K562 (cell line): ENCODE measurements around the gene RBM12. TPM values are rescaled to one million over a fixed set of nuclear protein-coding genes. Genes with fewer than 3 reads are reported as not detected.

ENCODE experiments used
- ATAC-seq: fragments of 200-7000 bp; cut with Tn5 transposase; 3 replicates; pipeline ENCODE4 v1.9.1; 2020; ENCODE audit warnings: moderate library complexity
- BruUV-seq: library from RNA; stranded (reverse); fragments of 400-500 nt; replicated peaks from 2 replicates; lab custom pipeline; 2021; lab: Mats Ljungman, UMichigan
- CTCF ChIA-PET: fragments of 300-600 bp; formaldehyde crosslinking; extraction: SDS; loops from one replicate; lab custom pipeline; 2021; ENCODE audit warnings: low intra/inter-chr PET ratio; lab: Yijun Ruan, JAX
- POLR2A ChIA-PET: fragments of 300-600, 350-650 bp; sonication (Branson Sonifier 250); formaldehyde crosslinking; extraction: SDS; loops from one replicate; lab custom pipeline; 2021; ENCODE audit warnings: antibody characterized with exemption, inconsistent platforms; lab: Yijun Ruan, JAX
- DNase-seq, 4 experiments: peaks; one replicate each; pipeline versions ENCODE4 v3.0.0 to v3.0.0-alpha.2; 2011 to 2018; ENCODE audit warnings: low spot score in 3 of 4, mixed read lengths in 3 of 4; ENCODE audit errors: extremely low read depth in 1 of 4
- FAIRE-seq: peaks from 2 replicates; lab custom pipeline; 2011; peaks lifted over from hg19 to GRCh38; lab: Jason Lieb, UNC
- H2AFZ ChIP-seq: 2 replicates; pipeline ENCODE4 v1.6.0; 2011; ENCODE audit warnings: low read depth, low read length, control low read depth, inconsistent platforms
- H3K27ac ChIP-seq: fragments of 200-600 bp; 3 replicates; pipeline ENCODE4 v1.8.0; 2011; ENCODE audit warnings: low read depth, mild to moderate bottlenecking, control low read depth, inconsistent platforms, low read length, moderate library complexity, mixed read lengths; ENCODE audit errors: extremely low read depth
- H3K27me3 ChIP-seq, 2 experiments: fragments of 300-600 bp in 1 of 2; 2 replicates in 1 of 2; 3 replicates in 1 of 2; pipeline versions ENCODE4 v1.6.0 to v1.8.0; 2011; ENCODE audit warnings: inconsistent platforms in 2 of 2, low read length in 2 of 2, mild to moderate bottlenecking in 1 of 2, mixed read lengths in 1 of 2, moderate library complexity in 1 of 2; ENCODE audit not compliant: control insufficient read depth in 2 of 2, insufficient read depth in 2 of 2
- H3K36me3 ChIP-seq: fragments of 300-600 bp; 3 replicates; pipeline ENCODE4 v1.8.0; 2011; ENCODE audit warnings: mild to moderate bottlenecking, low read length, inconsistent platforms; ENCODE audit not compliant: control insufficient read depth, insufficient read depth
- H3K4me1 ChIP-seq, 2 experiments: fragments of 200-600 bp in 1 of 2; replicated peaks in 1 of 2; 2 replicates in 1 of 2; 3 replicates in 1 of 2; pipeline versions ENCODE4 v1.5.1 to v1.8.0; 2011; ENCODE audit warnings: inconsistent platforms in 2 of 2, low read length in 2 of 2, mild to moderate bottlenecking in 1 of 2, mixed read lengths in 1 of 2, moderate library complexity in 1 of 2; ENCODE audit not compliant: control insufficient read depth in 2 of 2, insufficient read depth in 2 of 2
- H3K4me2 ChIP-seq: 2 replicates; pipeline ENCODE4 v1.6.1; 2011; ENCODE audit warnings: low read length, control low read depth, inconsistent platforms, mixed read lengths; ENCODE audit not compliant: insufficient read depth
- H3K4me3 ChIP-seq: fragments of 200-600 bp; sonication (generic), shearing (Covaris generic); 2 replicates; pipeline ENCODE4 v1.5.1; 2016; ENCODE audit warnings: control low read depth, inconsistent platforms
- H3K79me2 ChIP-seq: fragments of 200-600 bp; 3 replicates; pipeline ENCODE4 v1.8.0; 2011; ENCODE audit warnings: low read length, inconsistent platforms; ENCODE audit not compliant: control insufficient read depth, insufficient read depth
- H3K9ac ChIP-seq, 2 experiments: 2 replicates each; pipeline versions ENCODE4 v1.6.0 to v1.6.1; 2011; ENCODE audit warnings: low read depth in 2 of 2, low read length in 2 of 2, control low read depth in 1 of 2, inconsistent platforms in 1 of 2, mild to moderate bottlenecking in 1 of 2, mixed read lengths in 1 of 2; ENCODE audit not compliant: insufficient read depth in 1 of 2
- H3K9me1 ChIP-seq: one replicate; pipeline ENCODE4 v1.6.0; 2011; ENCODE audit warnings: inconsistent platforms, mild to moderate bottlenecking, low read length, moderate library complexity; ENCODE audit not compliant: control insufficient read depth, insufficient read depth
- H3K9me3 ChIP-seq: replicated peaks from 2 replicates; pipeline ENCODE4 v1.5.1; 2011; ENCODE audit warnings: low read depth, low read length, inconsistent platforms; ENCODE audit not compliant: control insufficient read depth, insufficient read depth
- H4K20me1 ChIP-seq: replicated peaks from 2 replicates; pipeline ENCODE4 v1.6.1; 2011; ENCODE audit warnings: low read length, inconsistent platforms, mixed read lengths; ENCODE audit not compliant: control insufficient read depth, insufficient read depth
- CBFB ChIP-seq: sonication (generic); formaldehyde crosslinking; IDR thresholded peaks from 2 replicates; pipeline ENCODE4 v1.4.0; 2020; ENCODE audit warnings: mild to moderate bottlenecking, missing genetic modification reagents
- HMGN3 ChIP-seq: IDR thresholded peaks from 2 replicates; pipeline ENCODE4 v1.6.1; 2011; ENCODE audit warnings: borderline replicate concordance, low read depth, mild to moderate bottlenecking, mixed read lengths, low read length; ENCODE audit not compliant: insufficient read length; ENCODE audit errors: extremely low read depth
- MGA ChIP-seq: fragments of 450-650 bp; IDR thresholded peaks from 2 replicates; pipeline ENCODE4 v1.6.1; 2016; ENCODE audit warnings: mild to moderate bottlenecking, moderate library complexity
- POLR2A ChIP-seq: fragments of 450-650 bp; conservative IDR thresholded peaks from 2 replicates; pipeline ENCODE4 v1.6.1; 2016
- POLR2AphosphoS5 ChIP-seq: IDR thresholded peaks from 2 replicates; pipeline ENCODE4 v1.6.1; 2011; ENCODE audit warnings: mild to moderate bottlenecking, low read depth, low read length, moderate library complexity; ENCODE audit not compliant: control insufficient read depth, insufficient read depth
- THAP7 ChIP-seq: fragments of 250-450 bp; sonication (Bioruptor Pico); IDR thresholded peaks from 2 replicates; pipeline ENCODE4 v1.5.0; 2021
- U2AF1 ChIP-seq: fragments of 200-400 bp; formaldehyde crosslinking; optimal IDR thresholded peaks from 2 replicates; pipeline ENCODE3; 2017; ENCODE audit warnings: mild to moderate bottlenecking, low read depth, low read length, moderate library complexity
- ZFX ChIP-seq: sonication (generic); formaldehyde crosslinking; IDR thresholded peaks from 2 replicates; pipeline ENCODE4 v1.8.0; 2022; ENCODE audit warnings: mild to moderate bottlenecking, missing genetic modification reagents, moderate library complexity
- in situ Hi-C: fragments of 300-500 bp; cut with MboI; formaldehyde crosslinking; loops from 4 replicates; pipeline ENCODE4 v1.15.0; 2018; ENCODE audit warnings: inconsistent platforms, mixed read lengths
- intact Hi-C: fragments of 100-400 bp; cut with micrococcal nuclease; formaldehyde crosslinking; loops from 2 replicates; pipeline ENCODE4 v1.14.2; 2022
- polyA plus RNA-seq, 8 experiments: library from polyadenylated mRNA; depleted of rRNA in 4 of 8; stranded (reverse) in 5 of 8; unstranded in 3 of 8; fragments of >200 nt; fragmentation: Nextera tagmentation in 2 of 8; fragmentation: Illumina TruSeq in 1 of 8; extraction: Ambion mirVana in 2 of 8; extraction: Trizol in 1 of 8; gene quantifications; 2 replicates each; pipeline versions ENCODE4 v1.2.1 to v1.2.3, GENCODE V29; 2011 to 2014; ENCODE audit warnings: inconsistent platforms in 1 of 8, missing spikeins in 1 of 8
- total RNA-seq, 7 experiments: library from RNA; depleted of rRNA in 6 of 7; stranded (reverse); fragments of >200 nt in 6 of 7; fragmentation: Illumina TruSeq in 2 of 7; extraction: Trizol in 2 of 7; gene quantifications; 2 replicates each; pipeline versions ENCODE4 v1.2.1 to v1.2.3, GENCODE V29; 2011 to 2021; ENCODE audit warnings: low replicate concordance in 1 of 7

The RBM12 gene
- total and polyA plus RNA-seq, 9 of the 15 experiments (the other 6 are each of a cell fraction or from before 2014, with no cell fraction given): 5.0 to 162 (median 73.3) TPM

GRCh38 chr20:35652641-35653429, 11.9 kb downstream of the RBM12 start (continued):
- no peak for TF ChIP-seq THAP7 (CRISPR knock-in tag)
- TF ChIP-seq CBFB: no peak
- 0 out of 2 replicates have a peak, but pooled peaks have one; percentile 37 for TF ChIP-seq POLR2AphosphoS5
- peak; percentile 32; the same call in 1 of the 2 replicates for TF ChIP-seq POLR2A
- TF ChIP-seq U2AF1: no peak

GRCh38 chr20:35651958-35652357, 12.7 kb downstream of the RBM12 start:
- Histone ChIP-seq H3K36me3 (peaks cover 75% of the 10 kb centered on the region), H3K9me3 (no peaks in the 10 kb centered on the region), H2AFZ (no peak overlapping the region), H3K4me1 (no peaks in the 10 kb centered on the region; a peak in 1 of 5 replicates), H3K4me3 (no peak overlapping the region), H3K27ac (no peak overlapping the region), H3K9ac (no peak overlapping the region), H3K79me2 (peaks cover 94% of the 10 kb centered on the region), H3K9me1 (no peaks in the 10 kb centered on the region), H4K20me1 (peaks cover 17% of the 10 kb centered on the region; the same call in 1 of the 2 replicates), H3K27me3 (no peaks in the 10 kb centered on the region), H3K4me2 (no peak overlapping the region)
- in situ Hi-C loops: no loop called here
- ATAC-seq (no peak), DNase-seq (no peak), FAIRE-seq (no peak)
- intact Hi-C loops: no loop called here
- POLR2A ChIA-PET: interaction anchor here (0.7 to 1.4 kb wide), 7 partner anchors 8 to 169 kb away, joined by 3 to 11 read pairs (median 4); no protein-coding TSS in a partner anchor
- BruUV-seq: no TSS peak
- CTCF ChIA-PET: no interaction called here
- TF ChIP-seq ZFX (CRISPR knock-in tag) (no peak), HMGN3 (no peak), MGA (no peak)
